Measurements from ENCODE around the gene KIF4A. TPM values are rescaled to one million over a fixed set of nuclear protein-coding genes. Genes with fewer than 3 reads are reported as not detected.

KIF4A gene
- total and polyA plus RNA-seq, 10 of the 15 experiments (the other 5 are each of a cell fraction or from before 2014, with no cell fraction given), result 10.8 to 28.8 (median 22.5) TPM

GRCh38 chrX:70453024-70453618 is 163.2 kb downstream of the KIF4A start:
- no peaks in the 10 kb centered on the region for H3K79me2 ChIP-seq (ENCODE audit: control insufficient read depth, insufficient read depth, low read length)
- FAIRE-seq, result no peak
- H3K27me3 ChIP-seq (replicated peaks in 1 of 2; ENCODE audit: control insufficient read depth in 2 of 2, insufficient read depth in 2 of 2, low read length in 1 of 2), result no peaks in the 10 kb centered on the region
- peak; percentile 11; the same call in 1 of the 3 replicates for ATAC-seq
- H3K9ac ChIP-seq (ENCODE audit: control insufficient read depth, insufficient read depth, low read length), result no peak overlapping the region
- H2AFZ ChIP-seq (ENCODE audit: control insufficient read depth, low read depth, low read length), result no peak overlapping the region
- WGBS (ENCODE audit: insufficient coverage, insufficient replicate concordance, low lambda C conversion rate, missing lambda C conversion rate), result 1% methylated on average over 5 of the region's 5 CpGs
- ChIA-PET CTCF (interaction anchor here (1.7 to 2.1 kb wide), 3 partner anchors 9 to 211 kb away, joined by 5 to 12 read pairs (median 11); partner anchors contain the start of gene DLG3), SMC1A (ENCODE audit: uncharacterized antibody, unreplicated experiment) (no interaction called here), POLR2A (no interaction called here), RAD21 (ENCODE audit: unreplicated experiment) (interaction anchor here (1.7 kb wide), 1 partner anchor 97 kb away, joined by 3 read pairs; no protein-coding TSS in a partner anchor)
- no peak overlapping the region for H3K4me3 ChIP-seq
- H3K27ac ChIP-seq (ENCODE audit: control insufficient read depth, insufficient read depth), result no peak overlapping the region
- no peak for DNase-seq (ENCODE audit: low read depth, low spot score)
- peaks cover 12% of the 10 kb centered on the region for H3K4me1 ChIP-seq (ENCODE audit: control insufficient read depth, insufficient read depth, low read length)
- H3K9me3 ChIP-seq (replicated peaks; ENCODE audit: control insufficient read depth, insufficient read depth, low read length), result no peaks in the 10 kb centered on the region
- H3K4me2 ChIP-seq (ENCODE audit: control insufficient read depth, insufficient read depth), result peak overlapping the region; percentile 71; the same call in 1 of the 2 replicates
- in situ Hi-C loops (cut with MboI), result loop anchor here (10.0 kb wide), 1 partner anchor 212 kb away; no protein-coding TSS in a partner anchor
- TF ChIP-seq TCF3 (IDR thresholded peaks at IDR 0.05; ENCODE audit: borderline replicate concordance, insufficient read depth, low read depth, low read length), result no peak
- TF ChIP-seq IKZF1 (conservative IDR thresholded peaks at IDR 0.05), result peak; percentile 51
- TF ChIP-seq ZZZ3 (IDR thresholded peaks at IDR 0.05; ENCODE audit: control insufficient read depth, insufficient read length, low read depth), result no peak
- no peak for TF ChIP-seq TCF12 (IDR thresholded peaks at IDR 0.05; ENCODE audit: low read depth, low read length)
- TF ChIP-seq IRF4 (IDR thresholded peaks at IDR 0.05; ENCODE audit: low read depth, low read length), result peak; percentile 53; the same call in 1 of the 2 replicates
- TF ChIP-seq IKZF2 (IDR thresholded peaks at IDR 0.05), result peak; percentile 67 to 69
- TF ChIP-seq SPI1 (IDR thresholded peaks at IDR 0.05; ENCODE audit: borderline replicate concordance, insufficient read depth, low read depth, low read length), result peak; percentile 84
- peak; percentile 63 for TF ChIP-seq EED (IDR thresholded peaks at IDR 0.05; ENCODE audit: low read depth)
- intact Hi-C loops (cut with micrococcal nuclease; ENCODE audit: unreplicated experiment), result no loop called here
- no TSS peak for BruUV-seq (replicated peaks)
- H4K20me1 ChIP-seq (ENCODE audit: control insufficient read depth, insufficient read depth), result no peaks in the 10 kb centered on the region
- H3K36me3 ChIP-seq (ENCODE audit: control insufficient read depth in 2 of 2, insufficient read depth in 2 of 2, low read length in 1 of 2), result no peaks in the 10 kb centered on the region

All from GM12878 (cell line).